ENCODE results near the gene LAG3. TPM values are rescaled to one million over a fixed set of nuclear protein-coding genes. Genes with fewer than 3 reads are reported as not detected.

The LAG3 gene
- total and polyA plus RNA-seq, 10 of the 15 experiments (the other 5 are each of a cell fraction or from before 2014, with no cell fraction given), result 0.52 to 4.2 (median 1.0) TPM; not detected in 1

- no peak overlapping the region for H3K9ac ChIP-seq (ENCODE audit: control insufficient read depth, insufficient read depth, low read length)
- SMC1A ChIA-PET (ENCODE audit: uncharacterized antibody, unreplicated experiment), result interaction anchor here (0.8 to 4.8 kb wide), 22 partner anchors 9 to 165 kb away, joined by 3 to 84 read pairs (median 10); partner anchors contain the start of genes CD4, CDCA3, COPS7A and GNB3
- in situ Hi-C loops (cut with MboI) (loop anchor here (5.0 kb wide), 1 partner anchor 73 kb away; the partner anchor contains the start of gene P3H3), intact Hi-C loops (cut with micrococcal nuclease; ENCODE audit: unreplicated experiment) (no loop called here)
- RAD21 ChIA-PET (ENCODE audit: unreplicated experiment), result interaction anchor here (0.6 to 4.4 kb wide), 17 partner anchors 9 to 177 kb away, joined by 3 to 68 read pairs (median 12); partner anchors contain the start of genes CDCA3, COPS7A, PTMS and TPI1
- no peaks in the 10 kb centered on the region for H4K20me1 ChIP-seq (ENCODE audit: control insufficient read depth, insufficient read depth)
- CTCF ChIA-PET, result interaction anchor here (0.8 to 10.9 kb wide), 31 partner anchors 8 to 189 kb away, joined by 3 to 221 read pairs (median 5); partner anchors contain the start of genes CD4, CDCA3, COPS7A and GPR162
- WGBS (ENCODE audit: insufficient coverage, insufficient replicate concordance, low lambda C conversion rate, missing lambda C conversion rate), result 96% methylated on average over 2 of the region's 2 CpGs
- FAIRE-seq (no peak), DNase-seq (ENCODE audit: low read depth, low spot score) (no peak), ATAC-seq (no peak)
- H2AFZ ChIP-seq (ENCODE audit: control insufficient read depth, low read depth, low read length), result no peak overlapping the region
- no TSS peak for BruUV-seq (replicated peaks)
- no peak overlapping the region for H3K4me2 ChIP-seq (ENCODE audit: control insufficient read depth, insufficient read depth)
- no peak overlapping the region for H3K27ac ChIP-seq (ENCODE audit: control insufficient read depth, insufficient read depth)
- no peaks in the 10 kb centered on the region for H3K27me3 ChIP-seq (replicated peaks in 1 of 2; ENCODE audit: control insufficient read depth in 2 of 2, insufficient read depth in 2 of 2, low read length in 1 of 2)
- no peaks in the 10 kb centered on the region for H3K9me3 ChIP-seq (replicated peaks; ENCODE audit: control insufficient read depth, insufficient read depth, low read length)
- no peak for TF ChIP-seq TCF12 (IDR thresholded peaks at IDR 0.05; ENCODE audit: low read depth, low read length)
- TF ChIP-seq GABPA (IDR thresholded peaks at IDR 0.05; ENCODE audit: low read depth), result no peak
- TF ChIP-seq ZBTB11 (CRISPR knock-in tag; IDR thresholded peaks at IDR 0.05), result no peak
- TF ChIP-seq MYB (IDR thresholded peaks at IDR 0.05; ENCODE audit: borderline replicate concordance, low read depth, low read length), result no peak
- no peak for TF ChIP-seq ZBTB33 (IDR thresholded peaks at IDR 0.05)
- H3K4me1 ChIP-seq (ENCODE audit: control insufficient read depth, insufficient read depth, low read length), result peaks cover 18% of the 10 kb centered on the region
- H3K4me3 ChIP-seq, result no peak overlapping the region
- H3K79me2 ChIP-seq (ENCODE audit: control insufficient read depth, insufficient read depth, low read length), result peaks cover 18% of the 10 kb centered on the region
- peaks cover 5 to 7% of the 10 kb centered on the region in 2 experiments; a peak in 3 of 4 replicates for H3K36me3 ChIP-seq (ENCODE audit: control insufficient read depth in 2 of 2, insufficient read depth in 2 of 2, low read length in 1 of 2)
- POLR2A ChIA-PET, result interaction anchor here (0.8 to 4.5 kb wide), 12 partner anchors 9 to 142 kb away, joined by 3 to 60 read pairs (median 8); partner anchors contain the start of genes CDCA3, COPS7A, LAG3 and PTMS
These were observed 17.9 kb upstream of the LAG3 start for GRCh38 chr12:6754411-6754810.

Data from GM12878 (cell line).